Epithelial cell of proximal tubule (primary cell): ENCODE data around the gene HIP1R. TPM values are rescaled to one million over a fixed set of nuclear protein-coding genes. Genes with fewer than 3 reads are reported as not detected.
A peak's percentile ranks its signal among the peaks of the same experiment; 100 is the strongest.

Experiments
- DNase-seq: peaks from one replicate; pipeline ENCODE4 v3.0.0-alpha.2; 2011; ENCODE audit warnings: low read depth
- H3K4me3 ChIP-seq: 2 replicates; pipeline ENCODE4 v1.5.1; 2011; ENCODE audit warnings: low read depth, mild to moderate bottlenecking, low read length
- total RNA-seq: library from RNA; depleted of rRNA; stranded (reverse); fragments of >200 nt; gene quantifications from 2 replicates; pipeline ENCODE4 v1.2.3, GENCODE V29; 2015
- TF ChIP-seq, protein P1 (sequence below): conservative IDR thresholded peaks from 2 replicates; pipeline ENCODE4 v1.5.1; 2012; ENCODE audit warnings: low read depth, mild to moderate bottlenecking, low read length

The HIP1R gene, protein sequence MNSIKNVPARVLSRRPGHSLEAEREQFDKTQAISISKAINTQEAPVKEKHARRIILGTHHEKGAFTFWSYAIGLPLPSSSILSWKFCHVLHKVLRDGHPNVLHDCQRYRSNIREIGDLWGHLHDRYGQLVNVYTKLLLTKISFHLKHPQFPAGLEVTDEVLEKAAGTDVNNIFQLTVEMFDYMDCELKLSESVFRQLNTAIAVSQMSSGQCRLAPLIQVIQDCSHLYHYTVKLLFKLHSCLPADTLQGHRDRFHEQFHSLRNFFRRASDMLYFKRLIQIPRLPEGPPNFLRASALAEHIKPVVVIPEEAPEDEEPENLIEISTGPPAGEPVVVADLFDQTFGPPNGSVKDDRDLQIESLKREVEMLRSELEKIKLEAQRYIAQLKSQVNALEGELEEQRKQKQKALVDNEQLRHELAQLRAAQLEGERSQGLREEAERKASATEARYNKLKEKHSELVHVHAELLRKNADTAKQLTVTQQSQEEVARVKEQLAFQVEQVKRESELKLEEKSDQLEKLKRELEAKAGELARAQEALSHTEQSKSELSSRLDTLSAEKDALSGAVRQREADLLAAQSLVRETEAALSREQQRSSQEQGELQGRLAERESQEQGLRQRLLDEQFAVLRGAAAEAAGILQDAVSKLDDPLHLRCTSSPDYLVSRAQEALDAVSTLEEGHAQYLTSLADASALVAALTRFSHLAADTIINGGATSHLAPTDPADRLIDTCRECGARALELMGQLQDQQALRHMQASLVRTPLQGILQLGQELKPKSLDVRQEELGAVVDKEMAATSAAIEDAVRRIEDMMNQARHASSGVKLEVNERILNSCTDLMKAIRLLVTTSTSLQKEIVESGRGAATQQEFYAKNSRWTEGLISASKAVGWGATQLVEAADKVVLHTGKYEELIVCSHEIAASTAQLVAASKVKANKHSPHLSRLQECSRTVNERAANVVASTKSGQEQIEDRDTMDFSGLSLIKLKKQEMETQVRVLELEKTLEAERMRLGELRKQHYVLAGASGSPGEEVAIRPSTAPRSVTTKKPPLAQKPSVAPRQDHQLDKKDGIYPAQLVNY
- total RNA-seq: 66.4 and 91.0 TPM in 2 replicates

GRCh38 chr12:122834921-122835749, at the start of gene HIP1R:
TSS of gene HIP1R (plus strand) at chr12:122835457. CDS start at chr12:122835551, 94 bp downstream.
- H3K4me3 ChIP-seq: peak within 1 kb of the TSS; percentile 54
- no peak for DNase-seq
- TF ChIP-seq, protein P1, sequence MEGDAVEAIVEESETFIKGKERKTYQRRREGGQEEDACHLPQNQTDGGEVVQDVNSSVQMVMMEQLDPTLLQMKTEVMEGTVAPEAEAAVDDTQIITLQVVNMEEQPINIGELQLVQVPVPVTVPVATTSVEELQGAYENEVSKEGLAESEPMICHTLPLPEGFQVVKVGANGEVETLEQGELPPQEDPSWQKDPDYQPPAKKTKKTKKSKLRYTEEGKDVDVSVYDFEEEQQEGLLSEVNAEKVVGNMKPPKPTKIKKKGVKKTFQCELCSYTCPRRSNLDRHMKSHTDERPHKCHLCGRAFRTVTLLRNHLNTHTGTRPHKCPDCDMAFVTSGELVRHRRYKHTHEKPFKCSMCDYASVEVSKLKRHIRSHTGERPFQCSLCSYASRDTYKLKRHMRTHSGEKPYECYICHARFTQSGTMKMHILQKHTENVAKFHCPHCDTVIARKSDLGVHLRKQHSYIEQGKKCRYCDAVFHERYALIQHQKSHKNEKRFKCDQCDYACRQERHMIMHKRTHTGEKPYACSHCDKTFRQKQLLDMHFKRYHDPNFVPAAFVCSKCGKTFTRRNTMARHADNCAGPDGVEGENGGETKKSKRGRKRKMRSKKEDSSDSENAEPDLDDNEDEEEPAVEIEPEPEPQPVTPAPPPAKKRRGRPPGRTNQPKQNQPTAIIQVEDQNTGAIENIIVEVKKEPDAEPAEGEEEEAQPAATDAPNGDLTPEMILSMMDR: no peak

- no peak overlapping the region for H3K4me3 ChIP-seq
- no peak for DNase-seq
- TF ChIP-seq, protein P1: no peak
Observed at GRCh38 chr12:122785503-122785902, 49.8 kb upstream of the HIP1R start.

- no peak overlapping the region for H3K4me3 ChIP-seq
- TF ChIP-seq, protein P1: no peak
- no peak for DNase-seq
Observed at GRCh38 chr12:122788387-122788786, 46.9 kb upstream of the HIP1R start.

DNA sequence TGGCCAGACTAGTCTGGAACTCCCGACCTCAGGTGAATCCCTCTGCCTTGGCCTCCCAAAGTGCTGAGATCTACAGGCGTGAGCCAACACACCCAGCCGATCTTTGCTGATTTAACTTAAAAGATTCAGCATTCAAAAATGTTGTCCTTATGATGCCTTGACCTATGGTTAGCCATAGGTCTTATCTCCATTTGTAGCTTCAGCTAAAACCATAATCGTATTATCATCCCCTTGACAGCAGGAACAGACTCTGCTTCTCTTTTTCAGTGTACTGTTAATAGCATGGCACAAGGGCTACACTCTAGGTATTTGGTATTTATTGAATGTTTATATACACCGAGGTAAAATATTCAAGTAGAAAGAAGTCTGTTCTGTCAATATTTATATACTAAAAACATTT, 45.6 kb upstream of the HIP1R start:
- H3K4me3 ChIP-seq: no peak overlapping the region
- DNase-seq: no peak
- TF ChIP-seq, protein P1: no peak

- H3K4me3 ChIP-seq: no peak overlapping the region
- TF ChIP-seq, protein P1: no peak
- no peak for DNase-seq
Observed at GRCh38 chr12:122790393-122791075, 44.7 kb upstream of the HIP1R start.

DNA sequence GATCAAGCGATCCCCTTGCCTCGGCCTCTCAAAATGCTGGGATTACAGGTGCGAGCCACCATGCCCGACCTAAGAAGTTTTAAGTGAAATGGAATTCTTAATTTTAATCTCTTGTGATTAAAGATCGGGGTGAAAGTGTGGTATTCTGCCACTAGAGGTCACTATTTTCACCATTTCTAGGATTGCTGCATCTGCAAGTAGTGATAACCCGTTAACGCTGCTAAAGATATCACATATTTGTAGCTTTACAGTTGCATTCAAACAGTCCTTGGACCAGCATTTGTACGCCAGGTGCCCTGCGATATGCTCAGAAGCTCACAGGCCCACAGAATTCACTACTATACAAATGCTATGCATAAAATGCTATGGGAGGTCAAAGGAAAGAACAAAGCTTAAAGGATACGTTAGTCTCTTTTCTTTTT, 41.6 kb upstream of the HIP1R start:
- no peak for DNase-seq
- no peak overlapping the region for H3K4me3 ChIP-seq
- TF ChIP-seq, protein P1: peak; percentile 74
